HG03039 (cell line): Measurements from ENCODE around the gene HNF4A.
A peak's percentile ranks its signal among the peaks of the same experiment; 100 is the strongest.
"Not testable (repeated sequence)": the region's sequence is repeated elsewhere in the genome, so short reads cannot be mapped to it uniquely, and the experiment has no call there.

Source experiments
- ATAC-seq: cut with Tn5 transposase; IDR thresholded peaks from one replicate; pipeline ENCODE4 v1.9.1; 2021; ENCODE audit warnings: mild to moderate bottlenecking, moderate library complexity; ENCODE audit not compliant: unreplicated experiment

The HNF4A gene

DNA sequence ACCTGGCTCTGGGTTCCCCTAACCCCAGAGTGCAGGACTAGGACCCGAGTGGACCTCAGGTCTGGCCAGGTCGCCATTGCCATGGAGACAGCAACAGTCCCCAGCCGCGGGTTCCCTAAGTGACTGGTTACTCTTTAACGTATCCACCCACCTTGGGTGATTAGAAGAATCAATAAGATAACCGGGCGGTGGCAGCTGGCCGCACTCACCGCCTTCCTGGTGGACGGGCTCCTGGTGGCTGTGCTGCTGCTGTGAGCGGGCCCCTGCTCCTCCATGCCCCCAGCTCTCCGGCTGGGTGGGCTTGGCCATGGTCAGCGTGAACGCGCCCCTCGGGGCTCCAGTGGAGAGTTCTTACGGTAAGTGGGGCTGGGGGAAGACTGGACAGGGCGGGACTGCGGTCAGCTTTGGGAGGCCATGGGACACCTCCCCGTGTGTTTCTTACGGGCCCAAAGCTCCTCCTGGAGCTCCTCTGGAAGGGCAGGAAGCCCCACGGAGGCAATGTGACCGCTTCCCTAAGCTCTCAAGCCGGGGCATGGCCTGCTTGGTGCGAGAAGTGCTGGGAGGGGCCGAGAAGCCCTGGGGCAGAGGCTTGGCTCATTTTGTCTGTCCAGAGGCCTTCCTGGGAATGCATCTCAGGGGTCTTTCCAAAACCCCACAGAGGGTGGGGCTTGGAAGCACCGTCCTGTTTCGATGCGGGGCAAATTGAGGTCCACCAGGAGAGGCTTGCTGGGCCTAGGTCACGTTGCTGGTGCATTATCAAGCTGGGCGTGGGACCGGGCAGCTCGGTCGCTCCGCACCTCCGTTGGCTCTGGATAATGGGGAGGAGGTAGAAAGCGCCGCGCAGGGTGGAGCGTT, at the start of gene HNF4A:
TSS of gene HNF4A (plus strand) at position 202 of the 855 bp plus-strand sequence. CDS start at position 308, 106 bp downstream.
- ATAC-seq, result no peak

DNA sequence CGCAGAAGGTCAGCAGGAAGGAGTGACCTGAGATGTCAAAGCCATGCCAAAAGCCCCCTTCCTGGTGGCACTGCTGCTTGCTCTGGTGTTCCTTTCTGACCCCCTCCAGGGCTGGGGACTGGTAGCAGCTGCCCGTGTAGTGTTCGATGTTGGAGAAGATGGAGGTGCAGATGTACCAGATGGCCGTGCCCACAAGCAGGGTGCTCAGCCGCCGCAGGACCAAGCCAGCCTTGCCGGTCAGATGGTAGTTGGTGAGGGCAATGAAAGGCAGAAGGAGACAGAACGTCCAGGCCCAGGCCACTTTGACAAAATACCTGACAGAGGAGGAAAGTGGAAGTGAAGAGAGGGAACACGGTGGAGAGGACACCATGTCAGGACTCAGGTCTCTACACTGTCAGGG, 48.6 kb upstream of the HNF4A start:
- ATAC-seq, result no peak

DNA sequence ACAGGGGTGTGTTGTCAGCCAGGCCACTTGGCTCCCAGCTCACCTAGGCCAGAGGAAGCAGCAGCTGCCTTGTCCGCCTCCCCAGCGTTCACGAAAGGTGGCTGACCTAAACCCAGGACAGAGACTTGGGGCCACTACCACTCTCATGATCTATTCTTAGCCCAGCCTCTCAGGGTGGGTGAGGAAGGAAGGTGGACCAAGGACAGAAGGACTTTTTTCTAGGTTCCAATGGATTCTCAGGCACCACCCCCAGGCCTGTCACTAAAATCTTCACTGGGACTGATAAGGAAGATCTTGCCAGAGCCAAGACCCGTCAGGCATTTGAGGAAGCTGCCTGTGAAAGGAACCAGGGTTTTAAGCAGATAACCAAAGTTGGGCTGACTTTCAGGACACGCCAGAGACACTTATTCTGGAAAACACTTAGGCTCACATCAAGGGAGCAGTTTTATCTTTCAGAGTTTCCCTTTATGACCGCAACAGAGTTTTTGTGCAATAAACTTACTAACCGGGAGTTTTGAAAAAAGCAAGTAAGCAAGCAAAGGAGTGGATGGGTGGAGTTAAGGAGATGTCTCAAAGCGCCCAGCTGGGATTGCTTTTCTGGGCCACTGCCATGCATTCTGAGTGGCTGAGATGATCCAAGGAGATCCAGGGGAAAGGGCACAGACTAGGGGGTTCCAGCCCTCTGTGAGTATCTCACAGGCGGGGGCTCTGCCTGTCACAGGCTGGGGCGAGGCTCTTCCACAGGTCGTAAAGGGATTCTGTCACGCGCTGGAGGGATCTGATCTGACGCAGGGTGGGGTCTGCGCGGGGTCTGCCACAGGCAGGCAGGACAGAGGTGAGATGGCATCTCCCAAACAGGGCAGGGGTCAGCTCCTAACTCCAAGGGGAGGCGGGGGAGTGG, 45.5 kb upstream of the HNF4A start:
- no peak for ATAC-seq

DNA sequence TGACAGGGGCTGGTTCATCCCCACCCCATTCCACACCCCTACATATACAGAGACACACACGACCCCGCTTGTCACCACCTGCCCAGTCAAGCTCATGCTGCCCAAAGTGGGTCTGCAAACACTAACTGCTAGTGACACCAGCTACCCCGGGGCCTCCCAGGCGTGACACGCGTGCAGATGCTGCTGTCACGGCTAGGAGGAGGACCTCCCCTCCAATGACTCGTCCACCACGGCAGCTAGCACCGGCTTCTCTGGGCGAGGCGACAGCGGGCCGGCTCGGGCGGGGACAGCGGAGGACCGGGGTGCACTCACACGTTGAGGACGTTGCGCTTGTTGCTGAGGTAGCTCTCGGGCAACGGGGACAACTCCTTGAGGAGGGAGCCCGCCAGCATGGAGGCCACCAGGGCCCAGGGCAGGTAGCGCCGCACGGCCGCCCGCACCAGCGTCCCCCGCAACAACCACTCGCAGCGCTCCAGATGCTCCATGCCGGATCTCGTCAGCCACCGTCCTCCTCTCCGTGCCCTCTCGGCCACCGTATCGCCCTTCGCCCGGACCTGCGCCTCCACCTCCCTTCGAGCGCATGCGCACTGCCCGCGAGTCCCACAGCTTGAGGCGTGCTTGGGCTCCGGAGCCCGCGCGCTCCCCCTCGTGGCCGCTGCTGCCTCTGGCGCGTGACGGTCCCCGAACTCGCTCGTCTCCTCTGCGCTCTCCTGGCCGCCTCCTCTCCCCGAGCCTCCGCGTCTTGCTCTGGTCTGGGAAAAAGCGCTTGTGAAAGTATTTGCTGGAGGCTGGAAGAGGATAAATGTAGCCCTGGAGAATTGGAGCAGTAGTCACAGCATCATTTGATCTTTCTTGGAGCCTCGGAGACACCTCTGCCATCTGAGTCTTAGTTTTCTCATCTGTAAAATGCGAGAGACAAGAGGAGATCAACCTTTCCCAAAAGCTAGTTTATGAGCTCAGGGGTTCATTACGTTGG, 44.5 kb upstream of the HNF4A start, which contains the start of gene FITM2:
TSS of gene FITM2 (minus strand) at position 539 of the 976 bp plus-strand sequence. CDS start at position 485, 54 bp downstream.
- ATAC-seq, result peak; percentile 80

DNA sequence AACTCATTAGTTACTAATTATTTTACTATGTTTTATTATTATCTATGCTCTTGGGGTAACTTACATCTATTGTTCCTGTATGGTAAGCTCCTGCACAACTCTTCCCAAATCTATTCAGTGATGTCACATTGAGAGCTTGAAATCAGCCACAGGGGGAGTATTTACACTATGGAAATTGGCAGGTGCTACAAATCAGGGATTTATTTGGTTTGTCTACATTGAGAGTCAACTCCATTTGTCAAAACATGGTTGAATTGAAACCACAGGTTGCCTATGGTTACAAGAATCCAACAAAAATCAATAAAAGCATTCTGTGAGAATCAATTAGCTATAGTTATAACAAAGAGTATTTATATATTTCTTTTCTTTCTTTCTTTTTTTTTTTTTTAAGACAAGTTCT, 40.6 kb upstream of the HNF4A start:
- ATAC-seq, result no peak

DNA sequence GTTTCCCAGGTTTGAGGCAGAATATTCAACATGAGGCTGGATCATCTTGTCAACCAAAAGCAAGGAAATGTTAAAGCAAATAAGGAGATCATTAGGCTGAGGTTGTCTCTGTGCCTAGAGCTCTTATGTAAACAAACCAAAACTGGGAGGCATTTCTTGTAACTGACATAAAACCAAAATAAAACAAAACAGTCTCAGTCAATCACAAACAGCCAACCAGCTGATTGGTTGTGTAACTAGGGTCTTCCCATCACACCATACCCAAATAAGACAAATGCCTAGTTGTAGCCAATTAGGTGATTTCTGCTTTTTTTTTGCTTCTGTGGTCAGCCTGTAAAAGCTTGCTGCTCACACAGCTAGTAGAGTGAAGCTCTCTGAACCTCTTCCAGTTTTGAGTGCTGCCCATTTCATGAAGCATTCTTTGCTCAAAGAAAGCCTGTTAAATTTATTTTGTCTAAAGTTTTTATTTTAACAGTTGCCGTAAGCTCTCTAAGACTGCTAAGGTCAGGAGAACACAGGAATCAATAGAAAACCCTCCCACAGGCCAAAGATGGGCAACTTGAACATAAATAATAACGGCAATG, 35.6 kb upstream of the HNF4A start:
- no peak for ATAC-seq

DNA sequence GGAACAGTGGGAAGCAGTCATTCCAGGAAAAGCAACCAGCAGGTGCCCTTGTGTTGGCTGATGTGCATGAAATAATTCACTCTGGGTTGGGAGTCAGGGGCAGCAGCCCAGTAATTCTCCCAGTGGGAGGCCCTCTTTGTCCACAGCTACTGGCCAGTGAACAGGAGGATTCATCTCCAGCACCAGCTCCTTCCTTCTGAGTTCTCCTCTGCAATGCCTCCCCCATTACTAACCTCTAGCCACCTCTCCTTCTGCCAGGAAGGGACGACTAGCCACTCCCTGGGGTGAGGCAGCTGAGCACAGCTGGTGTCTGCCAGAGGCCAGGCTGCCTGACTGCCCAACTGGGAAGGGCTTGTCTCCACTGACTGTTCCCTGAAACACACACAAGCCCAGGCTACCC, 31.2 kb upstream of the HNF4A start:
- no peak for ATAC-seq

DNA sequence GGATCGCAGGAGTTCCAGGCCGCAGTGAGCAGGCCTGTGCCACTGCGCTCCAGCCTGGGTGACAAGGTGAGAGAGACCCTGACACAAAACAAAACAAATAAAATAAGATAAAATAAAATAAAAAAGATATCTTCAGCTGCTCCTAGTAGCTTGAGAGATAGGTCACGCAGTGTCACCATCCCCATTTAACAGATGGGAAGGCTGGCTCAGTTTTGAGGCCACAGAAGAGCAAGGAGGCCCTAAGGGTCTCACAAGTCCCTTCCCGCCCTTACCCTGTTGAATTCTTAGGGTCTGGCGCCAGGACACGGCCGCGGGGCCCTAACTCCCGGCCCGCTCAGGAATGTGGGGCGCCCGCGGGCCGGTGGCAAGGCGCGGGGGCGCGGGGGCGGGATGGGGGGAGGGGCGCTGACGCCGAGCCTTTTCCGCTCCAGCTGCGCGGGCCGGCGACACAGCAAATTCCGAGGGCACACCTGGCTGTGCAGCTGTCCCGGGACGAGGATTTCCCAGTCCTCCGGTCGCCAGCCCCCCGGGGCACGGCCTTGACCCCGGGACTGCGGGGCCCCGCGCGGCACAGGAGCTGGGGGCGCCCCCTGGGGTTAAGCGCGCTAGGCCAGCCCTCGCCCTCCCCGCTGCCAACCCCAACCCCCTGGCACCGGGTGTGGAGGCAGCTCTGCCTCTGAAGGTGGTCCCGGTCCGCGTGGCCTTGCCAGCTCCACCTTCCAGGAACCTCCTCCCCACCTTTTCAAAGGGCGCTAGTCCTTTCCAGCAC, 28.9 kb upstream of the HNF4A start:
- no peak for ATAC-seq

DNA sequence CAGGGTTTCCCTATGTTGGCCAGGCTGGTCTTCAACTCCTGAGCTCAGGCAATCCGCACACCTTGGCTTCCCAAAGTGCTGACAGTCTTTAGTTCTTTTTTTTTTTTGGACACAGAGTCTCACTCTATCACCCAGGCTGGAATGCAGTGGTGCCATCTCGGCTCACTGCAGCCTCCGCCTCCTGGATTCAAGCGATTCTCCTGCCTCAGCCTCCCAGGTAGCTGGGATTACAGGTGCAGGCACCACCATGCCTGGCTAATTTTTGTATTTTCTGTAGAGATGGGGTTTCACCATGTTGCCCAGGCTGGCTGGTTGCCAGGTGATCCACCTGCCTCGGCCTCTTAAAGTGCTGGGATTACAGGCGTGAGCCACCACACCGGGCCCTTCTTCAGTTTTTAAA, 27.8 kb upstream of the HNF4A start:
- ATAC-seq, result not testable (repeated sequence)

DNA sequence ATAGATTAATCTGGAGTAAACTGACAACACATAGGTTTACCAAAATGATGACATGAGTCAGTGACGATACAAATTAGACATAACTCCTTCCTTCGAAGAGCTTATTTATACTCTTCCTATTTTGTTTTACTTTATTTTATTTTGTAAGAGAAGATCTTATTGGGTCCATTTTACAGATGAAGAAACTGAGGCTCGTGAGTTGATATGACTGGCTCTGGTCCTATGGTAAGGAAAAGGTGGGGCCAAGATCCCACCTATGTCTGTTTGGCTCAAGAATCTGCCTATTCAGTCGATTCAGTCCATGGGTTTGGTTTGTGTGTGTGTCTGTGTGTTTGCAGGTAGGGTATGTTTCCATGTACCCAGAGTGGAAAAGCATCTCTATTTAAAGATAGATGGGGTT, 27.1 kb upstream of the HNF4A start:
- no peak for ATAC-seq

DNA sequence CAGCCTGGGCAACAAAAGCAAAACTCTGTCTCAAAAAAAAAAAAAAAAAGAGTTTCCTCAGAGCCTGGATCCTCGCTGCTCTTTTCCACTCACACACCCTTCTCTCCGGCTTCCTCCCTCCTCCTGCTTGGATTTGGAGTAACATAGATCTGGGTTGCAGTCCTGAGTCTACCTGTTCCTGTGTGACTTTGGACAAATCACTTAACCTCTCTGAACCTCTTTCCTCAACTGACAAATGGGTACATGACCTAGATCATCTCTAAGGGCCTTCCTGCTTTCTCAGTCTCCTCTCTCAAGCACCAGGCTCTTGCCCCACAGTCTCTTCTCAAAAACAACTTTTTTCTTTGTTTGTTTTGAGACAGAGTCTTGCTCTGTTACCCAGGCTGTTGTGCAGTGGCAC, 24.3 kb upstream of the HNF4A start:
- ATAC-seq, result no peak

DNA sequence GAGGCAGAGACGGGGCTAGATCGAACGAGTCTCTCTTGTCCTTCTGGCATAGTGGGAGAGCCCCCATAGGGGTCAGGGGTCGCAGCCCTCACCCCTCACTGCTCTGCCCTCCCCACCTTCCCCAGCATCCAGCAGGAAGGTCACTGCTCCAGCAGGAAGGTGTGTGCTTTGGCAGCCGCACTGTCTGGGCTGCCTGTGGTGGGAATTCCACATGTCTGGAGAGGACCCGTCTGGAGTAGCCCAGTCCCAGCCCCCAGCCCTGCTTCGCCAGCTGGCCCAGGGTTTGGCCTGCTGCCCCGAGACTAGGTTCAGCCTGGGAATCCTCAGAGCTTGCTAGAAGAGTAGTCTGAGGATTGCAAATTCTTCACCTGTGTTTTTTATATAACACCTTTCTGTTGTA, 21.2 kb upstream of the HNF4A start:
- ATAC-seq, result no peak

DNA sequence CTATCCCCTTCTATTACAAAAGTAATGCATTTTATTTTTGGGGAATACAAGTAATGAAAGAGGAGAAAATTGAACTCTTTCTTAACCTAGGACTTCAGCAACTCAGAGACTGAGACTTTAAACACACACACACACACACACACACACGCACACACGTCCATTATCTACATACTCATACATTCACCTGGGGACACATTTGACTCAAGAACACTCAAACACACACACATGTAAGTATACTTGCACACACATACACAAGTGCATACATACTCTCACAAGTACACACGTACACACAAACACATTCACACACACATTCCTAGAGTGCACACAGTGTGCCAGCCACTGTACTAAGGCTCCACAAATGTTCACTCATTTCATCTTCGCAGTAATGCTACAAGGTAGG, 20.8 kb upstream of the HNF4A start:
- no peak for ATAC-seq

DNA sequence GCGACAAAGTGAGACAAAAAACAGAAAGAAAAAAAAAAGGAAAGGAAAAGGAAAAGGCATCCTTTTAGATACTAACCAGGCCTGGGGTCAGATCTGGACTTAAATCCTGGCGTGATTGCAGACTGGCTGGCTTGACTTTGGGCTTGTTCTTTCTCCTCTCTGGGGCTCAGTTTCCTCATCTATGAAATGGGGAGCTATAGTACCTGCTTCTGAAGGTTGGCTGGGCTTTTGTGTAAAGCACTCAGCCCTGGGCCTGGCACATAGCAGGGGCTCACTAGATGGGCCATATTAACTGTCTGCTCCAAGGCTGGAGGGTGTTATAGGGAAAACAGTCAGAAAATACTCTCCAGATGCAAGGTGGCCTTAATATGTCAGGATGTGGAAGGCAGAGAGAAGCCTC, 19.8 kb upstream of the HNF4A start:
- ATAC-seq, result no peak

DNA sequence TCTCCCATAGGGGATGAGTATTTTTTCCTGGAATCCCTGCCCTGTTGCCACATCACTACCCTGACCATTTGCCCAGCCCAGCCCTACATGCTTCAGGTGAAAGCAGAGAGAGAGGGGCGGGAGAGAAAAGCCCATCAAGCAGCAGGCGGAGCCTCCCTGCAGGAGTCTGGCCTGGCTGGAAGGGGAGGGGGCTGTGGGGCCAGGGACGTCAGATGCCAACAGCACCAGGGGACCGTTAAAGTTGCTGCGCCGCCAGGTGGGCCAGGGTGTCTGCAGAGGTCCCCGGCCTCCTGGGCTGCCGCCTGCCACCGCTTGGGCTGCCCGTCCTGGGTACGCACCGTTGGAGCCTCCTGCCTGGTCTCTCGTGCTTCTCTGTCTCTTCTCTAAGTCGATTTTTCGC, 19.4 kb upstream of the HNF4A start:
- ATAC-seq, result no peak

DNA sequence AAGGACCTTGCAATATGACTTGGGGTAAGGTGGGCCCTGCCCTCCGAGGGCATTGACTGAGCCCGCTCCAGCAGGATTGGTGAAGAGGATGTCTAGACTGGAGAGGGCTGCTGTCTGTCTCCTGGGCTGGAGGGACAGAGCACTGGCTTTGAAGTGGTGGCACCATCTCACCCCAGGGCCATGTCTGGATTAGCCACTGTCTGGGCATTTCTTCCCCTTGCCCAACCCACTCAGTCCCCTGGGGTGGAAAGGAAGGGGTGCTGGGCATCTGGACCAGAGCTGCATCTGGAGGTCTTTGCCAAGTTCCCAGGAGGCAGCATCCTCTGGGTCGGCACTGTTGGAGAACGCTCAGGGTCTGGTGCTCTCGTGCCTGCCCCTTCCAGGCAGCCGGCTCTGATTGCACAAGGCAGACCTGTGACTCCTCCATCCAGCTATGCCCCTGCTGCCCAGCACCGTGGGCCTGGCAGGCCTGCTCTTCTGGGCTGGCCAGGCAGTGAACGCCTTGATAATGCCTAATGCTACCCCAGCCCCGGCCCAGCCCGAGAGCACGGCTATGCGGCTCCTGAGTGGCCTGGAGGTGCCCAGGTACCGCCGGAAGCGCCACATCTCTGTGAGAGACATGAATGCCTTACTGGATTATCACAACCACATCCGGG, 18.6 kb upstream of the HNF4A start, which contains the start of gene R3HDML:
TSS of gene R3HDML (plus strand) at position 319 of the 656 bp plus-strand sequence. CDS start at position 434, 115 bp downstream.
- ATAC-seq, result no peak

DNA sequence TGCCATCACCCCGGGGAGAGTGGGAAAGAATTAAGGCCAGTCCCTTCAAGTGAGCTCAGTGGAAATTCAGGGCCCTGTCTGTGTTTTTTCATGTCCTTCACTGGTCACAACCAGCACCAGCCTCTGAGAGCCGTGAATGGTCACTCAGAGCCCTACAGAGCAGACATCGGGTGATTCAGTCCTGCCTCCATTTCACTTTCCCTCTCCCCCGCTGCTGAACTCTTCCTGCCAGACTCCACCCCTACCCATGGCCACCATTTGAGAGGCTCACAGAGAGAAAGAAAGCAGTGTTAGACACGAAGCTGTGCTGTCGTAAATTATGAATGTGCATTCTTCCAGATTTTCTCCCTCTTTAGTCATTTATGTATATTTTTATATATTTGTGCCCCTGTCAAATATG, 13.3 kb upstream of the HNF4A start:
- ATAC-seq, result no peak

DNA sequence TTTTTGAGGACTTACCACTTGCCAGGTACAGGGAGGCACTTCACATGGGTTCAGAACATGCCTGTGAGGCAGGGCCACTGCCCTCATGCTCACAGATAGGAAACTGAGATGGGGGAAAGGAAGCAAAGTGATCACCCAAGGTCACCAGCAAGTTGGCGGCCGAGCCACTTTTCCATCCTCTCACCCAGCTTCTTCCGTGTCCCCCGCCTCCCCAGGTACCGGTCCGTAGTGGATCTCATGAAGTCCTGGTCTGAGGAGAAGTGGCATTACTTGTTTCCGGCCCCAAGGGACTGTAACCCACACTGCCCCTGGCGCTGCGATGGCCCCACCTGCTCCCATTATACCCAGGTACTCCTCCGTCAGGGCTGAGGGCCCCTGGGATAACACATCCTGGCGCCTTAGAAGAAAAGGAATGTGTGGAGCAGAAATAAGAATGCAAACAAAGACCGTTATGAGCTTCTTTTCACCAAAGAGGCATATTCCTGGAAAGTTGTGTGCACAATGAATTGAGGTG, 12.3 kb upstream of the HNF4A start:
- no peak for ATAC-seq

DNA sequence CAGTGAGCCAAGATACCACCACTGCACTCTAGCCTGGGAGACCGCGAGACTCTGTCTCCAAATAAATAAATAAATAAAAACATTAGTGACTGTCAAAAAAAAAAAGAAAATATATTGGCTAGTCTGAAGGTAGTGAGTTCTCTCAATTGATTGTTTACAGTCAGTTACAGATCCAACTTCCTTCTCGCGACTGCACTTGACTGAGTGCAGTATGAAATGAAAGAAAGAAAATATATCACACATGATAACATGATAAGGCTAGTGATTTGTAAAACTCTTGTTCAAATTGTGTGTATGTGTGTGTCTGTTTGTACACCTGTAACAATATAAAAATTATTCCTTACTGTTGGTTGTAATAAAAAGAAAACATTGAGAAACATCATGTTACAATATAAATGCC, 10.8 kb upstream of the HNF4A start:
- ATAC-seq, result no peak
